Measurements from ENCODE around the gene SLC27A1.

DNA sequence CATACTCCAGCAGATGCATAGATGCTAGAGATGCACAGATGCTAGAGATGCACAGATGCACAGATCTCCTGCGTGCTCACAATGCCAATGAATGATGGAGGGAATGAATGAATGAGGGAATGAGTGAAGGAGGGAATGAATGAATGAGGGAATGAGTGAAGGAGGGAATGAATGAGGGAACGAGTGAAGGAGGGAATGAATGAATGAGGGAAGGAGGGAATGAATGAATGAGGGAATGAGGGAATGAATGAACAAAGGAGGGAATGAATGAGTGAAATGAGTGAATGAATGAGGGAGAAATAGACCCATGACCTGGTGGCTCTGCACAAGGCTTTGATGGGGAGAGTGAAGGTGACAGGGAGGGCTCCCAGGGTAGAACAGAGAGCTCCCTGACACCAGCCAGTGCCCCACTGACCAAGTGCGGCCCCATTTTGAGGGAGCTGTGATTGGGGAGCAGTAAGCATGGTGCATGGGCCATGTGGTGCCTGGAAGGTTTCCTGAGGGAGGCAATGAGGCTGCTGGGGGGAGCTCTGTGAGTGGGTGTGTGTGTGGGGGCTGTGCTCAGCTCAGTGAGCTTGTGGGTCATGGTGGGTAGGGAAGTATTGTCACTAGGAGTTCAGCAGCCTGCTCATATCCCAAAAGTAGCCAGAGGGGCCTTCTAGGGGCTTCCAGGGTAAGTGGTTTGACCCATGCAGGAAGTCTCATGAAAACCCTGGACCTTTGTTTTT, 12.7 kb downstream of the SLC27A1 start:
- TF ChIP-seq, protein P1, sequence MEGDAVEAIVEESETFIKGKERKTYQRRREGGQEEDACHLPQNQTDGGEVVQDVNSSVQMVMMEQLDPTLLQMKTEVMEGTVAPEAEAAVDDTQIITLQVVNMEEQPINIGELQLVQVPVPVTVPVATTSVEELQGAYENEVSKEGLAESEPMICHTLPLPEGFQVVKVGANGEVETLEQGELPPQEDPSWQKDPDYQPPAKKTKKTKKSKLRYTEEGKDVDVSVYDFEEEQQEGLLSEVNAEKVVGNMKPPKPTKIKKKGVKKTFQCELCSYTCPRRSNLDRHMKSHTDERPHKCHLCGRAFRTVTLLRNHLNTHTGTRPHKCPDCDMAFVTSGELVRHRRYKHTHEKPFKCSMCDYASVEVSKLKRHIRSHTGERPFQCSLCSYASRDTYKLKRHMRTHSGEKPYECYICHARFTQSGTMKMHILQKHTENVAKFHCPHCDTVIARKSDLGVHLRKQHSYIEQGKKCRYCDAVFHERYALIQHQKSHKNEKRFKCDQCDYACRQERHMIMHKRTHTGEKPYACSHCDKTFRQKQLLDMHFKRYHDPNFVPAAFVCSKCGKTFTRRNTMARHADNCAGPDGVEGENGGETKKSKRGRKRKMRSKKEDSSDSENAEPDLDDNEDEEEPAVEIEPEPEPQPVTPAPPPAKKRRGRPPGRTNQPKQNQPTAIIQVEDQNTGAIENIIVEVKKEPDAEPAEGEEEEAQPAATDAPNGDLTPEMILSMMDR (IDR thresholded peaks at IDR 0.05; ENCODE audit: poor library complexity) = no peak
- TF ChIP-seq EZH2phosphoT487 (IDR thresholded peaks at IDR 0.05; ENCODE audit: low read depth, severe bottlenecking, unreplicated experiment) = no peak
